HG02870 (cell line): ENCODE data around the gene CTF1.

Experiments used
- ATAC-seq: cut with Tn5 transposase; IDR thresholded peaks from one replicate; pipeline ENCODE4 v1.9.1; 2021; ENCODE audit warnings: mild to moderate bottlenecking, moderate library complexity; ENCODE audit not compliant: unreplicated experiment

The CTF1 gene

DNA sequence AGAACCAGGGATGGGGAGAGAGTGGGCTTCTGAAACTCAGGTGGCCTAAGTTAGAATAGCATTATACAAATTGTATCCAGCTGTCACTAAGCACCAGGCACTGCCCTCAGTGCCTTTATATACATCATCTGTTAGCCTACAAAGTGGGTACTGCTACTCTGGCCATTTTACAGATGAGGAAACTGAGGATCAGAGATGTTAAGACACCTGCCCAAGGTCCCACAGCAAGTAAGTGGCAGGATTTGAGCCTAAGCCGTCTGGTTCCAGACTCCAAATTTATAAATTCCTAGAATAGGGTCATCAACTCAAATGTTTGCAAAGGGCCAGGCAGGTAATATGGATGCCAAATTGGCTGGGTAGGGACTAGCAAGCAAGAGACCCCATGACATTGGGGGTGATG lies 54.8 kb downstream of the CTF1 start:
- no peak for ATAC-seq

- no peak for ATAC-seq
These were observed 55.3 kb downstream of the CTF1 start for GRCh38 chr16:30951750-30952149.

DNA sequence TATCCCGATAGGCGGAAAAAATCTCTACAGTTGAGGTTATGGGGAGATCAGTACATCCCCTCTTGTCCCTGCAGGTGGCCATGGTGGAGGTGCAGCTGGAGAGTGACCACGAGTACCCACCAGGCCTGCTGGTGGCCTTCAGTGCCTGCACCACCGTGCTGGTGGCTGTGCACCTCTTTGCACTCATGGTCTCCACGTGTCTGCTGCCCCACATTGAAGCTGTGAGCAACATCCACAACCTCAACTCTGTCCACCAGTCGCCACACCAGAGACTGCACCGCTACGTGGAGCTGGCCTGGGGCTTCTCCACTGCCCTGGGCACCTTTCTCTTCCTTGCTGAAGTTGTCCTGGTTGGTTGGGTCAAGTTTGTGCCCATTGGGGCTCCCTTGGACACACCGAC lies 56.7 kb downstream of the CTF1 start:
- ATAC-seq, result no peak
